Kidney (tissue), 14 donors: ENCODE measurements around the gene SPINK7. TPM values are rescaled to one million over a fixed set of nuclear protein-coding genes. Genes with fewer than 3 reads are reported as not detected.
"Not testable (repeated sequence)": the region's sequence is repeated elsewhere in the genome, so short reads cannot be mapped to it uniquely, and the experiment has no call there.

Source experiments
- DNase-seq, 5 donors: peaks; one replicate each; pipeline ENCODE4 v3.0.0-alpha.2; 2013 to 2020
- FAIRE-seq: peaks from 2 replicates; lab custom pipeline; 2012; peaks lifted over from hg19 to GRCh38; lab: Jason Lieb, UNC
- H3K27ac ChIP-seq, 2 donors: one replicate each; pipeline ENCODE4 v1.7.0; 2013; ENCODE audit warnings: low read depth in 2 of 2, low read length in 2 of 2, inconsistent platforms in 1 of 2
- H3K27me3 ChIP-seq: one replicate; pipeline ENCODE4 v1.7.1; 2013; ENCODE audit warnings: low read length, inconsistent platforms; ENCODE audit not compliant: control insufficient read depth, insufficient read depth
- H3K36me3 ChIP-seq, 3 donors: one replicate each; pipeline versions ENCODE4 v1.7.0 to v1.7.1; 2013; ENCODE audit warnings: low read length in 3 of 3, control low read depth in 1 of 3, inconsistent platforms in 1 of 3; ENCODE audit not compliant: insufficient read depth in 3 of 3, control insufficient read depth in 2 of 3
- H3K4me1 ChIP-seq, 3 donors: one replicate each; pipeline versions ENCODE4 v1.7.0 to v1.7.1; 2013; ENCODE audit warnings: low read length in 3 of 3, inconsistent platforms in 1 of 3, low read depth in 1 of 3; ENCODE audit not compliant: control insufficient read depth in 2 of 3, insufficient read depth in 2 of 3
- H3K4me3 ChIP-seq, 3 donors: one replicate each; pipeline versions ENCODE4 v1.7.0 to v1.8.1; 2013; ENCODE audit warnings: low read length in 3 of 3, control low read depth in 1 of 3, inconsistent platforms in 1 of 3
- H3K9ac ChIP-seq, 3 donors: one replicate each; pipeline versions ENCODE4 v1.7.0 to v1.7.1; 2013; ENCODE audit warnings: low read length in 3 of 3, control low read depth in 1 of 3, inconsistent platforms in 1 of 3
- H3K9me3 ChIP-seq, 3 donors: one replicate each; pipeline versions ENCODE4 v1.7.0 to v1.7.1; 2013; ENCODE audit warnings: low read length in 3 of 3, control low read depth in 1 of 3, inconsistent platforms in 1 of 3; ENCODE audit not compliant: control insufficient read depth in 2 of 3, insufficient read depth in 1 of 3
- intact Hi-C: fragments of 100-400 bp; cut with DNase I; formaldehyde crosslinking; loops from one replicate; pipeline ENCODE4 v1.11.1; 2022
- polyA plus RNA-seq: library from polyadenylated mRNA; stranded (reverse); fragments of 350-450 nt; fragmentation: Illumina TruSeq; extraction: RNeasy Lipid Tissue Mini Kit (QIAGEN cat#74804); gene quantifications from one replicate; pipeline ENCODE4 v1.2.3, GENCODE V29; 2014; ENCODE audit warnings: low read depth, low replicate concordance; ENCODE audit not compliant: insufficient read depth
- total RNA-seq: library from RNA; stranded (reverse); fragmentation: NEBNext Ultra II Directional; extraction: Animal tissue kit (Norgen Biotek cat#: 25700); gene quantifications from one replicate; pipeline ENCODE4 v1.2.1, GENCODE V29; 2021
- TF ChIP-seq, protein P1 (sequence below): IDR thresholded peaks from 3 replicates; pipeline ENCODE4 v1.5.1; 2012; ENCODE audit warnings: mild to moderate bottlenecking, moderate library complexity, borderline replicate concordance; ENCODE audit not compliant: insufficient read depth; ENCODE audit errors: extremely low read depth
- donor health status: control.
- donor health status: control.
- donor health status: control.
- donor health status: control.
- donor health status: control.
- donor health status: DM: yes; HTN: yes; CAD: no.
- donor health status: Normal renal cell carcinoma (clear cell type).

The SPINK7 gene
- total and polyA plus RNA-seq, 2 donors from 2014 or later = 1.8 TPM; not detected in 1

DNA sequence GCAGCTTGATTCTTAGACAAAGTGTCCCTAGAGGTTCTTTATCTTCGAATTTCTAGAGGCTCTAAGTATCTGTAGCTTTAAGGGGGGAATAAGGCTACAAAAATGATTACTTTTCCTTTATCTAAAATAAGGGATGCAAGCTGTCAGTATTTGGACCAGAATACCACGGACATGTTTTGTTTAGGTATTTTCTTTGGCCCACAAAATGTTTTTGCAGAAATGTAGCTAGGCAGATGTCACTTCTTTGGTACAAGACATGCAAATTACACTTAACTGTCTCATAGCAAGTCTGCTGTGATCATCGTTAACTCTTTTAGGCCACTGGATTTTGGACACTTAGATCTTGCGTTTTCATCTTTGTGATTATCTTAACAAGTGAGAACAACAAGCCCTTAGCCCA, 2.5 kb downstream of the SPINK7 start:
- FAIRE-seq = no peak

DNA sequence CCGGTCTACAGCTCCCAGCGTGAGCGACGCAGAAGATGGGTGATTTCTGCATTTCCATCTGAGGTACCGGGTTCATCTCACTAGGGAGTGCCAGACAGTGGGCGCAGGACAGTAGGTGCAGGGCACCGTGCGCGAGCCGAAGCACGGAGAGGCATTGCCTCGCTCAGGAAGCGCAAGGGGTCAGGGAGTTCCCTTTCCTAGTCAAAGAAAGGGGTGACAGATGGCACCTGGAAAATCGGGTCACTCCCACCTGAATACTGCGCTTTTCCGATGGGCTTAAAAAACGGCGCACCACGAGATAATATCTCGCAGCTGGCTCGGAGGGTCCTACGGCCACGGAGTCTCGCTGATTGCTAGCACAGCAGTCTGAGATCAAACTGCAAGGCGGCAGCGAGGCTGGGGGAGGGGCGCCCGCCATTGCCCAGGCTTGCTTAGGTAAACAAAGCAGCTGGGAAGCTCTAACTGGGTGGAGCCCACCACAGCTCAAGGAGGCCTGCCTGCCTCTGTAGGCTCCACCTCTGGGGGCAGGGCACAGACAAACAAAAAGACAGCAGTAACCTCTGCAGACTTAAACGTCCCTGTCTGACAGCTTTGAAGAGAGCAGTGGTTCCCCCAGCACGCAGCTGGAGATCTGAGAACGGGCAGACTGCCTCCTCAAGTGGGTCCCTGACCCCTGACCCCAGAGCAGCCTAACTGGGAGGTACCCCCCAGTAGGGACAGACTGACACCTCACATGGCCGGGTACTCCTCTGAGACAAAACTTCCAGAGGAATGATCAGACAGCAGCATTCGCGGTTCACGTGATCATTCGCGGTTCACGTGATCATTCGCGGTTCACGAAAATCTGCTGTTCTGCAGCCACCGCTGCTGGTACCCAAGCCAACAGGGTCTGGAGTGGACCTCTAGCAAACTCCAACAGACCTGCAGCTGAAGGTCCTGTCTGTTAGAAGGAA, 8.1 kb downstream of the SPINK7 start:
- H3K27me3 ChIP-seq, intact Hi-C loops, FAIRE-seq, H3K9me3 ChIP-seq, H3K36me3 ChIP-seq, H3K4me1 ChIP-seq, H3K27ac ChIP-seq: not testable (repeated sequence)
- DNase-seq = peak in 2 of 5 donors; percentile 3 to 6
- peak overlapping the region in 1 of 3 donors; percentile 33 for H3K9ac ChIP-seq
- peak overlapping the region in 2 of 3 donors; percentile 44 to 54 for H3K4me3 ChIP-seq

More for the DNA sequence above, 2.5 kb downstream of the SPINK7 start:
- no peaks in the 10 kb centered on the region for H3K4me1 ChIP-seq
- intact Hi-C loops = no loop called here
- TF ChIP-seq, protein P1, sequence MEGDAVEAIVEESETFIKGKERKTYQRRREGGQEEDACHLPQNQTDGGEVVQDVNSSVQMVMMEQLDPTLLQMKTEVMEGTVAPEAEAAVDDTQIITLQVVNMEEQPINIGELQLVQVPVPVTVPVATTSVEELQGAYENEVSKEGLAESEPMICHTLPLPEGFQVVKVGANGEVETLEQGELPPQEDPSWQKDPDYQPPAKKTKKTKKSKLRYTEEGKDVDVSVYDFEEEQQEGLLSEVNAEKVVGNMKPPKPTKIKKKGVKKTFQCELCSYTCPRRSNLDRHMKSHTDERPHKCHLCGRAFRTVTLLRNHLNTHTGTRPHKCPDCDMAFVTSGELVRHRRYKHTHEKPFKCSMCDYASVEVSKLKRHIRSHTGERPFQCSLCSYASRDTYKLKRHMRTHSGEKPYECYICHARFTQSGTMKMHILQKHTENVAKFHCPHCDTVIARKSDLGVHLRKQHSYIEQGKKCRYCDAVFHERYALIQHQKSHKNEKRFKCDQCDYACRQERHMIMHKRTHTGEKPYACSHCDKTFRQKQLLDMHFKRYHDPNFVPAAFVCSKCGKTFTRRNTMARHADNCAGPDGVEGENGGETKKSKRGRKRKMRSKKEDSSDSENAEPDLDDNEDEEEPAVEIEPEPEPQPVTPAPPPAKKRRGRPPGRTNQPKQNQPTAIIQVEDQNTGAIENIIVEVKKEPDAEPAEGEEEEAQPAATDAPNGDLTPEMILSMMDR = no peak
- H3K36me3 ChIP-seq = no peaks in the 10 kb centered on the region
- no peaks in the 10 kb centered on the region for H3K9me3 ChIP-seq
- H3K27me3 ChIP-seq = no peaks in the 10 kb centered on the region
- no peak overlapping the region for H3K9ac ChIP-seq
- H3K4me3 ChIP-seq = no peak overlapping the region
- DNase-seq = peak in 1 of 5 donors; percentile 4
- no peak overlapping the region for H3K27ac ChIP-seq

DNA sequence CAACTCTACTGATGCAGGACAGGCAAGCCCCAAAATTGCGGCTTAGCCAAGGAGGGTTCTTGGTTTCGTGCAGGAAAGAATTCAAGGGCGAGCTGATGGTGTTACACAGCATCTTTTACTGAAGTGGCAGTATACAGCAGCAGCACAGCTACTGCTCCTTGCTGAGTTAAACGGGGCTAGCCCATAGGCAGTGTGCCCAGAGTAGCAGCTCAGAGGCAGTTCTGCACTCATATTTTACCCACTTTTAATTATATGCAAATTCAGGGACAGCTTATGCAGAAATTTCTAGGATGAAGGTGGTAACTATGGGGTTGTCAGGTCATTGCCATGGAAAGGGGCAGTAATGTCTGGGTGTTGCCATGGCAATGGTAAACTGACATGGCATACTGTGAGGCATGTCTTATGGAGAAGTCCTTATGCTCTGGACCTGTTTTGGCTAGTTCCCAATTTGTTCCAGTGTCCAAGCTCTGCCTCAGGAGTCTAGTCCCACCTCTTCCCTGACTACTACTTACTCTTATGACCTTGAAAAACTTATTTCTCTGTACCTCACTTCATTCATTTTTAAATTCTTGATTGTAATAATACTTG, 21.1 kb downstream of the SPINK7 start:
- Histone ChIP-seq H3K9ac (no peak overlapping the region), H3K27me3 (no peaks in the 10 kb centered on the region), H3K4me3 (no peak overlapping the region), H3K9me3 (no peaks in the 10 kb centered on the region), H3K36me3 (no peaks in the 10 kb centered on the region), H3K27ac (no peak overlapping the region), H3K4me1 (no peaks in the 10 kb centered on the region)
- no peak for FAIRE-seq
- TF ChIP-seq, protein P1 = no peak
- intact Hi-C loops = no loop called here
- no peak for DNase-seq

DNA sequence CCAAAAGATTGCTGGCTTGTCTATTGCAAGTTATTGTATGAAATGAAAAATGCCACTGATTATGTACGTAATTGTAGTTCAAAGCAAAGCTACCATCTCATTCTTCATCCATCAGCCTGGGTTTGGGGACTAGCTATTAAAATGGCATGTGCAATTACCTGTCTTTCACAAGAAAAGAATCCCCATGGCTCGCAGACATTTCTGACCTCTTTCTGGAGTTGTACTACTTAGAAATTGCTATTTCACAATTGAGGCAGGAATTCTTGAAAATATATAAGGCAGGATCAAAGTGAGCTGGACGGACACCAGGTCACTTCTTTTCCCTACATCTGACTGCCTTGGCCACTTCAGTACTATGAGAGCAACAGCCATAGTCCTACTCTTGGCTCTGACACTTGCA, 23.0 kb downstream of the SPINK7 start, which contains the start of gene SPINK9:
Gene SPINK9, plus strand, starts transcription at position 301 of the 400 bp plus-strand sequence. Its CDS starts 55 bp downstream, at position 356.
- Histone ChIP-seq H3K36me3 (no peaks in the 10 kb centered on the region), H3K9me3 (no peaks in the 10 kb centered on the region)

More for the DNA sequence above, 23.0 kb downstream of the SPINK7 start, which contains the start of gene SPINK9:
- no peak for DNase-seq
- TF ChIP-seq, protein P1 = no peak
- Histone ChIP-seq H3K27me3 (no peaks in the 10 kb centered on the region), H3K9ac (no peak within 1 kb of the TSS), H3K4me1 (no peaks in the 10 kb centered on the region), H3K4me3 (no peak within 1 kb of the TSS), H3K27ac (no peak within 1 kb of the TSS)
- no peak for FAIRE-seq
- intact Hi-C loops = no loop called here
